ENCODE data around the gene PIK3IP1. TPM values are rescaled to one million over a fixed set of nuclear protein-coding genes. Genes with fewer than 3 reads are reported as not detected.

Gene PIK3IP1
- total RNA-seq, result 42.7 TPM
- 21.4 TPM for polyA plus RNA-seq (ENCODE audit: insufficient read depth, low read depth, low replicate concordance)
- long read RNA-seq, donor 1, partial matches to known transcripts, result 0 of 4 reads
- long read RNA-seq, donor 1, other reads (novel, unspliced or antisense), result 0 of 4 reads
- long read RNA-seq, donor 2, partial matches to known transcripts, result 0 of 4 reads
- long read RNA-seq, donor 2, other reads (novel, unspliced or antisense), result 0 of 4 reads
- long read RNA-seq, donor 3, transcript PIK3IP1-201 (6 exons, 2,467 nt), result major isoform, 9 of 9 reads
- long read RNA-seq, donor 3, partial matches to known transcripts, result 0 of 9 reads
- long read RNA-seq, donor 3, other reads (novel, unspliced or antisense), result 0 of 9 reads
- long read RNA-seq, donor 4, transcript PIK3IP1-201 (6 exons, 2,467 nt), result major isoform, 5 of 6 reads
- long read RNA-seq, donor 4, partial matches to known transcripts, result 0 of 6 reads
- long read RNA-seq, donor 4, other reads (novel, unspliced or antisense), result 0 of 6 reads
- long read RNA-seq, donor 5, partial matches to known transcripts, result 0 of 1 reads
- long read RNA-seq, donor 5, other reads (novel, unspliced or antisense), result 0 of 1 reads
- long read RNA-seq, donor 6, partial matches to known transcripts, result 0 of 2 reads
- long read RNA-seq, donor 6, other reads (novel, unspliced or antisense), result 0 of 2 reads
- long read RNA-seq, donor 7, transcript PIK3IP1-201 (6 exons, 2,467 nt), result major isoform, 23 of 44 reads
- long read RNA-seq, donor 7, transcript PIK3IP1-203 (5 exons, 2,374 nt), result minor isoform, 5 of 44 reads
- long read RNA-seq, donor 7, partial matches to known transcripts, result 9 of 44 reads
- long read RNA-seq, donor 7, other reads (novel, unspliced or antisense), result 7 of 44 reads
- long read RNA-seq, donor 8, transcript PIK3IP1-201 (6 exons, 2,467 nt), result major isoform, 5 of 6 reads
- long read RNA-seq, donor 8, partial matches to known transcripts, result 0 of 6 reads
- long read RNA-seq, donor 8, other reads (novel, unspliced or antisense), result 0 of 6 reads
- long read RNA-seq, donor 9, partial matches to known transcripts, result 0 of 1 reads
- long read RNA-seq, donor 9, other reads (novel, unspliced or antisense), result 0 of 1 reads
- long read RNA-seq, donor 10, result 0 reads

- peaks cover 0 to 11% (median 3%) of the 10 kb centered on the region in 3 donors for H3K36me3 ChIP-seq (ENCODE audit: control insufficient read depth in 2 of 3, insufficient read depth in 3 of 3, low read length in 3 of 3)
- peaks cover 0 to 22% (median 13%) of the 10 kb centered on the region in 3 donors for H3K4me1 ChIP-seq (ENCODE audit: control insufficient read depth in 2 of 3, insufficient read depth in 2 of 3, low read depth in 1 of 3, low read length in 3 of 3)
- H3K27me3 ChIP-seq (ENCODE audit: control insufficient read depth, insufficient read depth, low read length), result no peaks in the 10 kb centered on the region
- H3K27ac ChIP-seq (ENCODE audit: low read depth in 2 of 2, low read length in 2 of 2), result peak within 1 kb of the TSS; percentile 90 to 96
- H3K9me3 ChIP-seq (ENCODE audit: control insufficient read depth in 2 of 3, insufficient read depth in 1 of 3, low read length in 3 of 3), result no peaks in the 10 kb centered on the region
- peak within 1 kb of the TSS; percentile 77 to 94 (median 92) for H3K9ac ChIP-seq (ENCODE audit: low read length in 3 of 3)
- intact Hi-C loops (cut with DNase I), result no loop called here
- peak; percentile 63 for TF ChIP-seq CTCF (IDR thresholded peaks at IDR 0.05; ENCODE audit: borderline replicate concordance, extremely low read depth, insufficient read depth)
- no peak for FAIRE-seq
- H3K4me3 ChIP-seq (ENCODE audit: low read length in 3 of 3), result peak within 1 kb of the TSS; percentile 84 to 99 (median 87)
- peak; percentile 82 to 94 (median 91) for DNase-seq
Measured at GRCh38 chr22:31292236-31292989, at the start of gene PIK3IP1. PIK3IP1 (minus strand) TSS chr22:31292488; CDS start chr22:31292344, 144 bp downstream.

- H3K4me1 ChIP-seq (ENCODE audit: control insufficient read depth in 2 of 3, insufficient read depth in 2 of 3, low read depth in 1 of 3, low read length in 3 of 3), result peaks cover 0 to 52% (median 34%) of the 10 kb centered on the region in 3 donors
- peak overlapping the region; percentile 5 to 44 for H3K27ac ChIP-seq (ENCODE audit: low read depth in 2 of 2, low read length in 2 of 2)
- no peak for TF ChIP-seq CTCF (IDR thresholded peaks at IDR 0.05; ENCODE audit: borderline replicate concordance, extremely low read depth, insufficient read depth)
- peaks cover 0 to 20% (median 7%) of the 10 kb centered on the region in 3 donors for H3K36me3 ChIP-seq (ENCODE audit: control insufficient read depth in 2 of 3, insufficient read depth in 3 of 3, low read length in 3 of 3)
- no peaks in the 10 kb centered on the region for H3K27me3 ChIP-seq (ENCODE audit: control insufficient read depth, insufficient read depth, low read length)
- intact Hi-C loops (cut with DNase I), result no loop called here
- DNase-seq (peak in 1 of 5 donors; percentile 46), FAIRE-seq (no peak)
- H3K4me3 ChIP-seq (ENCODE audit: low read length in 3 of 3), result peak overlapping the region in 1 of 3 donors; percentile 53
- no peaks in the 10 kb centered on the region for H3K9me3 ChIP-seq (ENCODE audit: control insufficient read depth in 2 of 3, insufficient read depth in 1 of 3, low read length in 3 of 3)
- H3K9ac ChIP-seq (ENCODE audit: low read length in 3 of 3), result peak overlapping the region in 1 of 3 donors; percentile 62
Measured at GRCh38 chr22:31341386-31342088, 49.2 kb upstream of the PIK3IP1 start.

GRCh38 chr22:31340765-31341247, 48.5 kb upstream of the PIK3IP1 start:
- Histone ChIP-seq H3K4me3 (ENCODE audit: low read length in 3 of 3) (no peak overlapping the region), H3K36me3 (ENCODE audit: control insufficient read depth in 2 of 3, insufficient read depth in 3 of 3, low read length in 3 of 3) (peaks cover 0 to 23% (median 7%) of the 10 kb centered on the region in 3 donors), H3K9ac (ENCODE audit: low read length in 3 of 3) (no peak overlapping the region), H3K9me3 (ENCODE audit: control insufficient read depth in 2 of 3, insufficient read depth in 1 of 3, low read length in 3 of 3) (no peaks in the 10 kb centered on the region), H3K4me1 (ENCODE audit: control insufficient read depth in 2 of 3, insufficient read depth in 2 of 3, low read depth in 1 of 3, low read length in 3 of 3) (peaks cover 0 to 52% (median 34%) of the 10 kb centered on the region in 3 donors), H3K27ac (ENCODE audit: low read depth in 2 of 2, low read length in 2 of 2) (no peak overlapping the region), H3K27me3 (ENCODE audit: control insufficient read depth, insufficient read depth, low read length) (no peaks in the 10 kb centered on the region)
- DNase-seq (no peak), FAIRE-seq (no peak)
- intact Hi-C loops (cut with DNase I), result no loop called here
- TF ChIP-seq CTCF (IDR thresholded peaks at IDR 0.05; ENCODE audit: borderline replicate concordance, extremely low read depth, insufficient read depth), result no peak
